Esophagus muscularis mucosa (tissue), 3 donors: ENCODE results near the gene TRPM3.

Source experiments
- CTCF ChIP-seq, 3 experiments: fragments of 200-600 bp in 2 of 3; fragments of 450-650 bp in 1 of 3; sonication (generic) in 2 of 3; IDR thresholded peaks; one replicate each; pipeline ENCODE4 v1.5.1; 2017 to 2019; ENCODE audit warnings: antibody characterized with exemption in 3 of 3, mild to moderate bottlenecking in 2 of 3, moderate library complexity in 1 of 3
- POLR2A ChIP-seq: fragments of 450-650 bp; IDR thresholded peaks from one replicate; pipeline ENCODE4 v1.6.1; 2017; ENCODE audit warnings: antibody characterized with exemption, moderate library complexity, mild to moderate bottlenecking, low read depth

- TF ChIP-seq CTCF (IDR thresholded peaks at IDR 0.05) (no peak), POLR2A (no peak)
Observed at GRCh38 chr9:71025728-71026127, 95.7 kb downstream of the TRPM3 start.
